ENCODE results near the gene OR10X1.

Gene OR10X1

GRCh38 chr1:158559696-158560095 is 20.0 kb downstream of the OR10X1 start:
- Histone ChIP-seq H3K4me1 (ENCODE audit: control insufficient read depth, insufficient read depth, low read length) (no peaks in the 10 kb centered on the region), H3K9me3 (ENCODE audit: control insufficient read depth, low read length) (no peaks in the 10 kb centered on the region)

GRCh38 chr1:158554352-158554751 is 25.3 kb downstream of the OR10X1 start, which contains the start of gene OR6Y1:
OR6Y1 (minus strand) TSS chr1:158554405; CDS start chr1:158548105, 6,300 bp downstream.
- Histone ChIP-seq H3K4me3 (ENCODE audit: low read length) (no peak within 1 kb of the TSS), H3K9me3 (ENCODE audit: control insufficient read depth, low read length) (no peaks in the 10 kb centered on the region), H3K36me3 (ENCODE audit: control insufficient read depth, insufficient read depth, low read length) (no peaks in the 10 kb centered on the region), H3K27me3 (ENCODE audit: control insufficient read depth, insufficient read depth, low read length) (no peaks in the 10 kb centered on the region), H3K9ac (ENCODE audit: low read length) (no peak within 1 kb of the TSS), H3K4me1 (ENCODE audit: control insufficient read depth, insufficient read depth, low read length) (no peaks in the 10 kb centered on the region)

More at GRCh38 chr1:158559696-158560095, 20.0 kb downstream of the OR10X1 start:
- Histone ChIP-seq H3K9ac (ENCODE audit: low read length) (no peak overlapping the region), H3K4me3 (ENCODE audit: low read length) (no peak overlapping the region), H3K36me3 (ENCODE audit: control insufficient read depth, insufficient read depth, low read length) (no peaks in the 10 kb centered on the region), H3K27me3 (ENCODE audit: control insufficient read depth, insufficient read depth, low read length) (no peaks in the 10 kb centered on the region)

- no peak overlapping the region for H3K4me3 ChIP-seq (ENCODE audit: low read length)
- no peaks in the 10 kb centered on the region for H3K9me3 ChIP-seq (ENCODE audit: control insufficient read depth, low read length)
- no peak overlapping the region for H3K9ac ChIP-seq (ENCODE audit: low read length)
- no peaks in the 10 kb centered on the region for H3K36me3 ChIP-seq (ENCODE audit: control insufficient read depth, insufficient read depth, low read length)
- no peaks in the 10 kb centered on the region for H3K27me3 ChIP-seq (ENCODE audit: control insufficient read depth, insufficient read depth, low read length)
- H3K4me1 ChIP-seq (ENCODE audit: control insufficient read depth, insufficient read depth, low read length), result no peaks in the 10 kb centered on the region
These were observed 27.4 kb downstream of the OR10X1 start for GRCh38 chr1:158552296-158552695.

- Histone ChIP-seq H3K36me3 (ENCODE audit: control insufficient read depth, insufficient read depth, low read length) (no peaks in the 10 kb centered on the region), H3K9ac (ENCODE audit: low read length) (no peak overlapping the region), H3K27me3 (ENCODE audit: control insufficient read depth, insufficient read depth, low read length) (no peaks in the 10 kb centered on the region), H3K4me3 (ENCODE audit: low read length) (no peak overlapping the region), H3K9me3 (ENCODE audit: control insufficient read depth, low read length) (no peaks in the 10 kb centered on the region), H3K4me1 (ENCODE audit: control insufficient read depth, insufficient read depth, low read length) (no peaks in the 10 kb centered on the region)
These were observed 32.2 kb downstream of the OR10X1 start for GRCh38 chr1:158547533-158547932.

- no peak overlapping the region for H3K9ac ChIP-seq (ENCODE audit: low read length)
- H3K4me3 ChIP-seq (ENCODE audit: low read length), result no peak overlapping the region
- H3K27me3 ChIP-seq (ENCODE audit: control insufficient read depth, insufficient read depth, low read length), result no peaks in the 10 kb centered on the region
- H3K4me1 ChIP-seq (ENCODE audit: control insufficient read depth, insufficient read depth, low read length), result no peaks in the 10 kb centered on the region
- H3K9me3 ChIP-seq (ENCODE audit: control insufficient read depth, low read length), result no peaks in the 10 kb centered on the region
- H3K36me3 ChIP-seq (ENCODE audit: control insufficient read depth, insufficient read depth, low read length), result no peaks in the 10 kb centered on the region
These were observed 42.1 kb downstream of the OR10X1 start for GRCh38 chr1:158537609-158538008.

- Histone ChIP-seq H3K9me3 (ENCODE audit: control insufficient read depth, low read length) (no peaks in the 10 kb centered on the region), H3K27me3 (ENCODE audit: control insufficient read depth, insufficient read depth, low read length) (no peaks in the 10 kb centered on the region), H3K4me1 (ENCODE audit: control insufficient read depth, insufficient read depth, low read length) (no peaks in the 10 kb centered on the region), H3K9ac (ENCODE audit: low read length) (no peak overlapping the region), H3K4me3 (ENCODE audit: low read length) (no peak overlapping the region), H3K36me3 (ENCODE audit: control insufficient read depth, insufficient read depth, low read length) (no peaks in the 10 kb centered on the region)
These were observed 45.2 kb downstream of the OR10X1 start for GRCh38 chr1:158534496-158534895.

Data from mucosa of stomach (tissue), 1 donor.